BLaER1 treated with 17β-estradiol and CSF1 and Interleukin-3, amounts not matched to agents 10 nM and 100 nM (cell line): ENCODE results near the gene KIF3C.

Experiments used
- H3K27ac ChIP-seq, 11 experiments: shearing (Covaris generic); formaldehyde crosslinking; 2 replicates each; pipeline ENCODE4 v1.8.1; 2022
- H3K27me3 ChIP-seq, 11 experiments: shearing (Covaris generic); formaldehyde crosslinking; 2 replicates each; pipeline ENCODE4 v1.8.1; 2022
- H3K36me3 ChIP-seq, 11 experiments: shearing (Covaris generic); formaldehyde crosslinking; 2 replicates each; pipeline ENCODE4 v1.8.1; 2022
- H3K4me1 ChIP-seq, 10 experiments: shearing (Covaris generic); formaldehyde crosslinking; 2 replicates each; pipeline ENCODE4 v1.8.1; 2022
- H3K4me2 ChIP-seq, 11 experiments: shearing (Covaris generic); formaldehyde crosslinking; 2 replicates each; pipeline ENCODE4 v1.8.1; 2022
- H3K4me3 ChIP-seq, 10 experiments: shearing (Covaris generic); formaldehyde crosslinking; 2 replicates each; pipeline ENCODE4 v1.8.1; 2022
- H3K9ac ChIP-seq, 11 experiments: shearing (Covaris generic); formaldehyde crosslinking; 2 replicates each; pipeline ENCODE4 v1.8.1; 2022
- H3K9me3 ChIP-seq, 11 experiments: shearing (Covaris generic); formaldehyde crosslinking; replicated peaks in 1 of 11; 2 replicates each; pipeline ENCODE4 v1.8.1; 2022
- H4K20me1 ChIP-seq, 11 experiments: shearing (Covaris generic); formaldehyde crosslinking; 2 replicates each; pipeline ENCODE4 v1.8.1; 2022
- Cebpa-rat ChIP-seq, 11 experiments: shearing (Covaris generic); IDR thresholded peaks; 2 replicates each; pipeline ENCODE4 v1.8.1; 2022

The KIF3C gene

GRCh38 chr2:25877431-25878360 lies 104.6 kb downstream of the KIF3C start:
- Histone ChIP-seq H3K27me3 (no peaks in the 10 kb centered on the region), H3K4me3 (peak overlapping the region; percentile 93 to 99 (median 96)), H3K9me3 (no peaks in the 10 kb centered on the region), H3K4me2 (peak overlapping the region; percentile 74 to 96 (median 88)), H3K27ac (peak overlapping the region; percentile 89 to 98 (median 96)), H3K36me3 (peaks cover 14 to 27% (median 19%) of the 10 kb centered on the region in 11 experiments), H3K9ac (peak overlapping the region; percentile 92 to 99 (median 97)), H4K20me1 (peaks cover 28 to 46% (median 45%) of the 10 kb centered on the region in 11 experiments; a peak in 21 of 22 replicates), H3K4me1 (peaks cover 20 to 44% (median 25%) of the 10 kb centered on the region in 10 experiments)
- TF ChIP-seq Cebpa-rat (IDR thresholded peaks at IDR 0.05) = no peak
